ENCODE measurements around the gene COLEC12. TPM values are rescaled to one million over a fixed set of nuclear protein-coding genes. Genes with fewer than 3 reads are reported as not detected.

COLEC12 gene
- total and polyA plus RNA-seq, 12 donors = 1.5 to 19.5 (median 8.6) TPM

DNA sequence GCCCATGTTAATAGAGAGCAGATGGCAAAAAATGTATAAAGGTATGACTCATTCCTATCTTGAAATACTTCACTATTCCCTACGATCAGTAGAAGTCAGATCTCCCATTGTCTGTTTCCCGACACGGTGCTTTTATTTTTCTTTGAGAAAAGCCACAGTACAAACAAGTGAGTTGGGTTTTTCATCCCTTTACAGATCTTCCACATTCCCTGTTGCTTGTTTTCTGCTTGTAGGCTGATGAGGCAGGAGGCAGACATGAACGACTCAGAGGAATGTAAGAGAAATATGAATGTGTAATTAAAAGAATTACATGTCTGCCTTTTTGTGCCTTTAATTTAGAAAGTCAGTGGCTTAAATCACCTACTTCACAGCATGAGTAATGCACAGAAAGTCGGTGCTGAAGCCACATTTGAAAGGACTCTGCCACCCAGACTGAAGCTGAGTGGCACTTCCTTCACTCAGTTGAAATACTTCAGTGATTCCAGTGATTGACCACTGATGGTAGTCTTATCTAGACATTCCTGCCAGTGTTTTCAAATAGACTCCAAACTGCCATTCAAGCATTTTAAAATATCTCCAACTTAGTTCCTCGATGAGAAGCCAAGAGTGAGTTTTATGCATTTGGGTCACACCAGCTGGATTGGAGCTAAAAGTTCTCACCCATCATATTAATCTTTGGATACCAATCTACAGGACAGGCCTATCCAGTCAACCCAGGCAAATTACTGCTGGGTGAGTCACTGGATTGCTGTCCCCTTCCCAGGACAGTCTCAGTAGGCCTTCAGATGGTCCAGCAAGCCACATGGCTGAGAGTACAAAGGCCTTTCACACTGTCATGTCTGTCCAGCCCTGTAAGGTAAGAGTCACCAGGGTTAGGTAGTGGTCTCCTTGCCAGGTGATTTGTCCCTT lies 79.0 kb downstream of the COLEC12 start:
- TF ChIP-seq CTCF (IDR thresholded peaks at IDR 0.05) (no peak), POLR2A (IDR thresholded peaks at IDR 0.05) (no peak)
- Histone ChIP-seq H3K9me3 (replicated peaks in 1 of 3) (no peaks in the 10 kb centered on the region), H3K27ac (no peak overlapping the region), H3K4me1 (replicated peaks in 1 of 2) (no peaks in the 10 kb centered on the region), H3K27me3 (no peaks in the 10 kb centered on the region), H3K36me3 (replicated peaks in 1 of 2) (no peaks in the 10 kb centered on the region), H3K4me3 (no peak overlapping the region)
- intact Hi-C loops (cut with DNase I) = no loop called here
- WGBS, 4 donors = 40 to 62% (median 44%) methylated on average over 6 of the region's 6 CpGs
- no peak for DNase-seq

- no peaks in the 10 kb centered on the region for H3K9me3 ChIP-seq (replicated peaks in 1 of 3)
- DNase-seq = no peak
- H3K36me3 ChIP-seq (replicated peaks in 1 of 2) = no peaks in the 10 kb centered on the region
- H3K27me3 ChIP-seq = no peaks in the 10 kb centered on the region
- intact Hi-C loops (cut with DNase I) = no loop called here
- H3K4me1 ChIP-seq (replicated peaks in 1 of 2) = no peaks in the 10 kb centered on the region
- no peak overlapping the region for H3K4me3 ChIP-seq
- no peak overlapping the region for H3K27ac ChIP-seq
- TF ChIP-seq POLR2A (IDR thresholded peaks at IDR 0.05) (no peak), CTCF (IDR thresholded peaks at IDR 0.05) (no peak)
- 66 to 82% (median 71%) methylated on average over 3 of the region's 3 CpGs for WGBS, 4 donors
Measured at GRCh38 chr18:420661-421246, 79.7 kb downstream of the COLEC12 start.

GRCh38 chr18:419541-420175 lies 80.8 kb downstream of the COLEC12 start:
- no peak for DNase-seq
- no peaks in the 10 kb centered on the region for H3K9me3 ChIP-seq (replicated peaks in 1 of 3)
- 54 to 86% (median 75%) methylated on average over 4 to 5 of the region's 5 CpGs for WGBS, 4 donors
- H3K36me3 ChIP-seq (replicated peaks in 1 of 2) = no peaks in the 10 kb centered on the region
- no peaks in the 10 kb centered on the region for H3K4me1 ChIP-seq (replicated peaks in 1 of 2)
- TF ChIP-seq CTCF (IDR thresholded peaks at IDR 0.05) (no peak), POLR2A (IDR thresholded peaks at IDR 0.05) (no peak)
- intact Hi-C loops (cut with DNase I) = no loop called here
- H3K27ac ChIP-seq = no peak overlapping the region
- no peak overlapping the region for H3K4me3 ChIP-seq
- H3K27me3 ChIP-seq = no peaks in the 10 kb centered on the region

DNA sequence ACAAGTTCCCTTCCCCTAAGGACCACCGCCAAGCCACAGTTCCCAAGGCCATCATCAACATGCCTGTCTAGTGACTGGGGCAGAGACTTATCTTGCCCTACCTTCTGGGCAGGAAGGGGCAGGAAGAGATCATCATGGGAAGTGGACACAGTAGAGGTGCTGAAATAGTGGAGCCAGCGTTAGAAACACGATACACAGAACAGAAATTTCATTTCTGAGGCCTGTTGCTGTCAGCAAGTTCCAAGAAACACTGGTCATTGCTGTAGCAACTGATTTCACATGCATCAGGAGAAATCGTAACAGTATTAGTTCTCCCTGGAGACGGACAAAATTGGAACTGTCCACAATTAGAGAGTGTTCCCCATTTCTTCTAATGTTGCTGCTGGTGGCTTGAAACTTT lies 83.0 kb downstream of the COLEC12 start:
- Histone ChIP-seq H3K9me3 (replicated peaks in 1 of 3) (no peaks in the 10 kb centered on the region), H3K4me1 (replicated peaks in 1 of 2) (no peaks in the 10 kb centered on the region), H3K36me3 (replicated peaks in 1 of 2) (no peaks in the 10 kb centered on the region), H3K4me3 (no peak overlapping the region), H3K27ac (peak overlapping the region in 2 of 5 donors; percentile 13 to 15), H3K27me3 (no peaks in the 10 kb centered on the region)
- intact Hi-C loops (cut with DNase I) = no loop called here
- TF ChIP-seq POLR2A (IDR thresholded peaks at IDR 0.05) (no peak), CTCF (IDR thresholded peaks at IDR 0.05) (no peak)
- DNase-seq = no peak
- 65 to 81% (median 73%) methylated on average over 5 of the region's 5 CpGs for WGBS, 4 donors
